Activated CD4-positive, alpha-beta T cell treated with anti-CD3 and anti-CD28 coated beads, Interleukin-2, amount 50 U/mL, for 48 hours (primary cell): ENCODE results near the gene CASKIN1.
"Not testable (repeated sequence)": the region's sequence is repeated elsewhere in the genome, so short reads cannot be mapped to it uniquely, and the experiment has no call there.

ENCODE experiments used
- DNase-seq, 2 experiments: peaks; one replicate each; pipeline ENCODE4 v3.0.0-alpha.2; 2020

CASKIN1 gene

DNA sequence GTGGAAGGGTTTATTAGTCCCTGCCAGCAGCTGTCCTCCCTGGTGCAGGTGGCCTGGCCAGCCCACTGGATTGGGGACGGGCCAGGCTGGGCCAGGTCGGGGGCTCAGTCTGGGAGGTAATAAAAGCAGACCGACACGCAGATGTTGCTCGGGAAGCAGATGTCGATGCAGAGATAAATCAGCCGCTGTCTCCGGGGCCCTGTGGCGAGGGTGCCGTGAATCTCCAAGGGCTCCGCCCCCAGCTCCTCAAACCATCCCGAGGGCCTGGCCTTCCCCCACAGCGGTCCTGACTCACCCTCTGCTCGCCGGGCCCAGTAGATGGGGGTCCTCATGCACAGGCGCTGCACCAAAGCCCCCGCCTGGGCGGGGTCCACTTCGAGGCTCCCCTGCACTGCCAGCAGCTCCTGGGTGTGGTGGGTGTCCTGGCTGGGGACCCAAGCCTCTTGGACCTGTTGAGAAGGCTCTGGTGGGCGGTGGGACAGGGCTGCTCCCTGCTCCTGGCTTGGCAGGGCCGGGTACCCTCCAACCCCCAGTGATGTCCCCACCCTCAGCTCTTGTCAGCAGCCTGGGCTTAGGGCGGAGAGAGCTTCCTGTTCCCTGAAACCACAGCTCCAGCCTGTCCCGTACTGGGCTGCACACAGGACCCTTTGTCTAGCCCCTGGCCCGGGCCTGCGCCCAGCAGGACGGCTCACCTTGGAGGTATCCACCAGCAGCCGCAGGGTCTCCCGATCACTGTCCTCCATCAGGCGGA lies 13.0 kb upstream of the CASKIN1 start:
- no peak for DNase-seq

DNA sequence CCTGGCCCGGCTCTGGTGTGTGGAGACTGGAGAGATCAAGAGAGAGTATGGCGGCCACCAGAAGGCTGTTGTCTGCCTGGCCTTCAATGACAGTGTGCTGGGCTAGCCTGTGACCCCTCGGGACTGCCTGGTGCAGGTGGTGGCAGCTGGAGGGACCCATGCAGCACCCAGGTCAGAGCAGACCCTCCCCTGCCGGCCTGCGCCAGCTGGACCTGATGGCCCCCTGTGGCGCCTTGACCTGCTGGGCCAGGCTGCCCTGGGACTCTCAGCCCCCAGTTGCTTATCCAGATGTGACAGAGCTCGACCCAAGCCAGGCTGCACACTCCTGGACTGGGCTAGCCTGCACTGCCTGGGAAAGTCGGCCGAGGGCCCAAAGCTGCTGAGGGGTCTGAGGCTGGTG lies 12.4 kb upstream of the CASKIN1 start:
- DNase-seq = no peak

DNA sequence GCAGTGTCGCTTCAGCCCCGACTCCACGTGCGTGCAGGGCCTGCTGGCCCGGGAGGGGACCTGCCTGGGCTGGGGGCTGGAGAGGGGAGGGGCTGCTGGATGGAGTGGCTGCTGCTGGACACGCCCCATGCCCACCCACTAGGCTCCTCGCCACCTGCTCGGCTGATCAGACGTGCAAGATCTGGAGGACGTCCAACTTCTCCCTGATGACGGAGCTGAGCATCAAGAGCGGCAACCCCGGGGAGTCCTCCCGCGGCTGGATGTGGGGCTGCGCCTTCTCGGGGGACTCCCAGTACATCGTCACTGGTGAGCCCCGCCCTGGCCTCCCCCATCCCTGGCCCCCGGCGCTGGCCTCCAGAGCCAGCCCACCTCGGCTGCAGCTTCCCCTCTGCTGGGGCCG lies 11.9 kb upstream of the CASKIN1 start:
- no peak for DNase-seq

DNA sequence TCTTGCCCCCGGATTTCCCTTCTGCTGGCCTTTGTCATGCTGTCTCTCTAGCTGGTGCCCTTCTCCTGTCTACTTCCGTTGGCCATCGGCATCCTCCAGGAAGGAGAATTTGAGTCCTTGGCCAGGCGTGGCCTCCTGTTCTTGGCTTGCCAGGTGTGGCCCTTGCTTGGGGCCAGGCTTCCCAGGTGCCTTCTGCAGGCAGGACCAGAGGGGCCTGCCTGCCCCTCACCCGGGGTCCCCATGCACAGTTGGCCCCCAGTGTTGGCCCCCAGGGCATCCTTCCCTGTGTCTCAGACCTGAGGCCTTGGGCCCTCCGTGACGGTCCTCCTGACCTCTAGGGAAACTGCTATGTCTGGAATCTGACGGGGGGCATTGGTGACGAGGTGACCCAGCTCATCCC lies 11.5 kb upstream of the CASKIN1 start:
- no peak for DNase-seq

DNA sequence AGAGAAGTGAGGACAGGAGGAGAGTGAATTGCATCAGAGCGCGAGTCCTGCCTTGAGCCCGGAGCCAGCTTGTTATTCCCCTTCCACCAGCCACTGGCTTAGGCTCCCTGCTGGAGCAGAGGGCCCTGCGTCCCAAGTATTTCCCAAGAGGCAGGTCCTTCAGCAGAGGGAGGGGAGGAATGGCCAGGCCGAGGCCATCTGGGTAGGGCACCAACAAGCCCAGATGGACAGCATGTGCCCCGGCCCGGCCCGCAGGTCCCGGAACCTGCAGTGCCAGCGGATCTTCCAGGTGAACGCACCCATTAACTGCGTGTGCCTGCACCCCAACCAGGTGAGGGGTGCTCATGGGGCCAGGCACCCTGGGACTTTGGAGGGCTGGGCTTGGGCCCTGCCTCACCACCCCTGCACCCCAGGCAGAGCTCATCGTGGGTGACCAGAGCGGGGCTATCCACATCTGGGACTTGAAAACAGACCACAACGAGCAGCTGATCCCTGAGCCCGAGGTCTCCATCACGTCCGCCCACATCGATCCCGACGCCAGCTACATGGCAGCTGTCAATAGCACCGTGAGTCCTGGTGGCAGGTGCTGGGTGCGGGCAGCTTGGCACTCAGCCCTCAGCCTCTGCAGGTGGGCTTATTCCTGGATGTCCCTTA lies 10.5 kb upstream of the CASKIN1 start:
- DNase-seq = no peak

DNA sequence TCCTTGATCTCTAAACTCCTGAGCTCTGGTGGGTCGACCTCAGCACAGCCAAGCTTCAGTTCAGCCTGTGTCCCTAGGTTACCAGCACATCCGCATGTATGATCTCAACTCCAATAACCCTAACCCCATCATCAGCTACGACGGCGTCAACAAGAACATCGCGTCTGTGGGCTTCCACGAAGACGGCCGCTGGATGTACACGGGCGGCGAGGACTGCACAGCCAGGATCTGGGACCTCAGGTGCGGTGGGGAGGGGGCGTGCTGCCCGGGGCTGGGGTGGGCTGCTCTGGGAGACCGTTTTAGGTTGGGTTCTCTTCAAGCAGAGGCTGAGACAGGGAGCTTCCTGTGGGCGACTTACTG lies 10.0 kb upstream of the CASKIN1 start:
- DNase-seq = no peak

DNA sequence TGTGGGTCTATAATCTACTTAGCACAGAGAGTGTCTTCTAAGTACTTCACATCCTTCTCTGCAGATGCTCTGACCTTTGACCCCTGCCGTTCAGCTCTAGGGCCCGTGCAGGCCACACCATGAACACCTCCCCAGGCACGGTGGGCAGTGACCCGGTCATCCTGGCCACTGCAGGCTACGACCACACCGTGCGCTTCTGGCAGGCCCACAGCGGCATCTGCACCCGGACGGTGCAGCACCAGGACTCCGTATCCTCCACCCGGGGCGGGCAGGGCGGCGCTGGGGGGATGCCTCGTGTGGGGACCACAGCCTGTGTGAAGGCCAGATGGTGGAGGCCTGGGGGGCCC lies 9.5 kb upstream of the CASKIN1 start:
- DNase-seq = no peak

DNA sequence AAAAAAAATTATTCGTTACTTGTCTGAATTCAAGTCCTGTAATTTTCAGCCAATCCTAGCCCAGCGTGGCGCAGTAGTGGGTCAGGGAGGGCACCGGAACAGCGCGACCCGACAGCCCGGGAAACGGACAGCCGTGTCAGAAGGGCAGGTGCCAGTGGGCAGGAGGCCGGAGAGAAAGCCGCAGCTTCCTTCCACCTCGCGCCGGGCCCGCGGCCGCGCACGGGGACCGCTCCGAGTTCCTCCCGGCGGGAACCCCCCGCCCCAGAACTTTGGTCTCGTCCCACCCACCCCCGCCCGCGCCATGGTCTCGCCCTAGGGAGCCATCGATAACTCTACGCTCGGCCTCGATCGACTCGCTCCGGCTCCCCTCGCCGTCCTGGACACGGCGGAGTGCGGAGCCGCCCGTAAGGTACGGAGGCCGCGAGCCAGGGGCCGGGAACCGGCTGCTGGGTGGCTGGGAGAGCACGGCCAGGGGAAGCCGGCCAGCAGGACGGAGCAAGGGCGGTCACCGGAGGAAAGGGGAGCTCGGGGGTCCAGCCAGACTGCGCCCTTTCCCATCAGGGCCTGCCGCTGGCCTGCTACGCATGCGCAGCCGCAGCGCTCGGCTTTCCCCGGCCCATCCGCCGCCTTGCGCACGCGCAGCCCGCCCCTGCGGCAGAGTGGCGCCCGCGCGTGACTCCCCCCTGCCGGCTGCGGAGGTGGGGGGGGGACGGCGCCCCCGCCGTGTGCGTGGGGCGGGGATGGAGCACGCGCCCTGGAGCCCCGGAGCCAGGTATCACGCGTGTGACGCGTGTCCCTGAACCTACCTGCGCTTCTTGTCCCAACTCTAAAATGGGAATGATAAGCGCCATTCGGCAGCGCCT lies 8.9 kb upstream of the CASKIN1 start, which contains the start of gene MLST8:
TSS of gene MLST8 (plus strand) at position 351 of the 863 bp plus-strand sequence. CDS start 632 bp downstream, outside the sequence.
- DNase-seq = peak; percentile 82 to 86

DNA sequence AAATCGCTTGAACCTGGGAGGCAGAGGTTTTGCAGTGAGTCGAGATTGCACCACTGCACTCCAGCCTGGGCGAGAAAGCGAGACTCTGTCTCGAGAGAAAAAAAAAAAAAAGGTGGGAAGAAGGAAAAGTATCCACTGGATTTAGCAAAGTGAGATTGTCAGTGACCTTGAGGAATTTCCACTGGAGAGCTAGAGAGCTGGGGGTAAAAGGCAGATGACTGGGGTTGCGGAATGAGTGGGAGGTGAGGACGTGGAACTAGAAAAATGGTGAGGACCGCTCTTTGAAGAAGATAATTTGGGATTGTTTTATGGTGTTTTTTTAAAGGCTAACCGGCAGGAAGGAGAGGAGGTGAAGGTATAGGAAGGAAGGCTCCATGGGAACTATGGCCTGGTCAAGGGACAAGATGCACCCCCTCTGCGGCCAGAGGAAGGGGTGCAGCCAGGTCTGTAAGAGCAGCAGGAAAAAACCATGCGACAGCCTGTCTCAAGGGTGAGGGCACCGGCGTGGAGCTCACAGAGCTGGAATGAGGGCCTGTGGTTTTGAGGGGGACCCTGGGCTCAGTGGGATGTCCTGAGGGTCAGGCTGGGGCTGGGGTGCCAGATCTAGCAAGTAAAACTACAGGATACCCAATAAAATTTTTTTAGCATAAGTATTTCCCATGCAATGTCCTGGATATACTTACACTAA lies 8.2 kb upstream of the CASKIN1 start:
- no peak for DNase-seq

DNA sequence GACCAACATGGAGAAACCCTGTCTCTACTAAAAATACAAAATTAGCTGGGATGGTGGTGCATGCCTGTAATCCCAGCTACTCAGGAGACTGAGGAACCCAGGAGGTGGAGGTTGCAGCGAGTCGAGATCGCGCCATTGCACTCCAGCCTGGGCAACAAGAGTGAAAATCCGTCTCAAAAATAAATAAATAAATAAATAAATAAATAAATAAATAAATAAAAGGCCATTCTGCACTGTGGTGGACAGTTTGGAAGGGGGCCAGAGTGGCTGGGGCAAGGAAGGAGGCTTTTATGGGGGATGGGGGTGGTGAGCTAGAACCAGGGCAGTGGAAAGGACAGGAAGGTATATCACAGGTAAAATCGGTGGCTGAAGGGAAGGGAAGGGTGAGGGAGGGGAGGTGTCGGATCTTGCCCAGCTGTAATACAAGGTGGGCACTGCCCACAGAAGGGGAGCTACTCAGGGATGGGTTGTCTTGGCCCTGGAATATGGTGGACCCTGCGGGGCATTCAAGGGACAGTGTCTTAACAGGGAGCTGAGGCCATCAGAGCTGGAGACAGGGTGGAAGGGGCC lies 6.8 kb upstream of the CASKIN1 start:
- not testable (repeated sequence) for DNase-seq

DNA sequence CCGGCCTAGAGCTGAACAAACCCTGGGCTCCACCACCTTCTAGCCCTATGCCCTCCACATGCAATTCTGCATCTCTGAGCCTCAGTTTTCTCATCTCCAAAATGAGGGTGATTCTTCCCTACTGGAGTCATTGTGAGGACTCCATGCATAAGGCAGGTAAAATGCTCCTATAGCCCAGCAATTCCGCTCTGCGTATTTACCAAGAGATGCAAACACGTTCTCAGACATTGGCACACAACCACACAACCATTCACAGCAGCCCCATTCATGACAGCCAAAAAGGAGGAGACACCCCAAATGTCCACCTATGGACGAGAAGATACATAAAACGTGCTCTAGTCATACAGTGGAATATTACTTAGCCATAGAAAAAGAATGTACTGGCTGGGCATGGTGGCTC lies 3.9 kb upstream of the CASKIN1 start:
- no peak for DNase-seq

DNA sequence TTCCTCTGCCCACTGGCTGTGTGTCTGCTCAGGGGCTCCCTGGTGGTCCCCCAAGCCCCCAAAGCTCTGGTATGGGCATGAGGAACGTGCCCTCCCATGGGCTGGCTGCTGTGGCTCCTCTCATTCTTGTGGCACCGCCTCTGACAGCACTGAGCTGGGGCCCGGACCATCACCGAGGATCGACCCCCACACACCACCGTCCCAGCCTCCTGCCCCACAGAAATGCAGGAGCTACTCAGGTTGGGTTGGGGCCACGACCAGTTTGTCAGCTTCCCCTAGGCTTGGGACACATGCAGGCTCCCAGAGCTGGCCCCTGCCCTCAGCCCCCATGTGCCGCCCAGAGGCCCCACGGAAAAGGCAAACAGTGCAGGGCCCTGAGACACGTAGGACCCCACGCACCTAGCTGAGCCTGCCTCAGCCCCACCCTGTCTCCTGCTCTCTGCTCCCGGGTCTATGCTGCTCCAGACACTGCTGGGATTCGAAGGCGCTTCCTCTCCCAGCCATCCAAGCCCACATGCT lies 3.3 kb upstream of the CASKIN1 start:
- no peak for DNase-seq

DNA sequence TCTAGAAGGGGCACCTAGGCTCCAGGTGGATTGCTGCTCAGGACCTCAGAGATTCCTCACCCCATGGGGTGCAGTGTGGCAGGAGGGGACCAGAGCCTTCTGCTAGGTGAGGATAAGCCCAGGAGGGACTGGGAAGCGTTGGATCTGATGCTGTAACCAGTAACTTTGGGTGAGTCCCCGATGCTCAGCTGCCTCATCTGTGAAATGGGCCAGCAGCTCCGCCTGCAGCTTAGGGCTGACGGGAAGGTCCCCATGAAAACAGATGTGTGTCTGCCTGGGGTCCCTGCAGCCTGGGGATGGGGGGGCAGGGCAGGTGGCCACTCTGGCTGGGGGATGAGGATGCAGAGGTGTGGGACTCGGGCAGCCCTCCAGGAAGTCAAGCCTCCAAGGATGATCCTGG lies 2.7 kb upstream of the CASKIN1 start:
- DNase-seq = no peak

DNA sequence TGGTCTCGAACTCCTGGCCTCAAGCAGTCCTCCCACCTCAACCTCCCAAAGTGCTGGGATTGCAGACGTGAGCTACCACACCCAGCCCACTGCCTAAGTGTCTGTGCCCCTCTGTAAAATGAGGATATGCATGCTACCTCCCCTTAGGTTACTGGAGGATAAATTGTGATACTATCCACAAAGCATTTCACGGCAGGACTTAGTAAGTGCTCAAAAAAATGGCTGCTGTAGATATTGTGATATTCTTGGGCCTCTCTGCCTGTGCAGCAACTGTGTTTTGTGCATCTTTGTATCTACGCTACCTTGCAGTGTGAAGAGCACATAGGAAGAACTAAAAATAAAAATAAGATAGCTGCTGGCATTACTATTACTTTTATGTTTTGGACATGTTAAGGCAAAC lies 1.9 kb upstream of the CASKIN1 start:
- DNase-seq = no peak

DNA sequence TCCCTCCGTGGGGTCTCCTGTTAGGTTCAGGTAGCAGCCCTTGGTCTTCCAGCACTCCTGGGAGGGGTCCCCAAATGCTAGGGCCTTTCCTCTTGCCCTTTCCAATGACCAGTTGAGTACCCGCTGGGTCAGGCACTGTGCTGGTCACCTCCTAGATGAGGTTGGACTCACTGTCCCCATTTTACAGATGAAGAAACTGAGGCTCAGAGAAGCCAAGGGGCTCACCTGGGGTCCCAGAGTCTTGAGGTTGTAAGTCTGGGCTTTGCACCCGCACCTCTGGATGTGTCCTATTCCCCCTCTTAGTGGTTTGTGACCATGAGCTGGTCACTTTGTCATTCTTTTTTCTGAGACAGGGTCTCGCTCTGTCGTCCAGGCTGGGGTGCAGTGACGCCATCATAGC lies 1.4 kb upstream of the CASKIN1 start:
- no peak for DNase-seq

DNA sequence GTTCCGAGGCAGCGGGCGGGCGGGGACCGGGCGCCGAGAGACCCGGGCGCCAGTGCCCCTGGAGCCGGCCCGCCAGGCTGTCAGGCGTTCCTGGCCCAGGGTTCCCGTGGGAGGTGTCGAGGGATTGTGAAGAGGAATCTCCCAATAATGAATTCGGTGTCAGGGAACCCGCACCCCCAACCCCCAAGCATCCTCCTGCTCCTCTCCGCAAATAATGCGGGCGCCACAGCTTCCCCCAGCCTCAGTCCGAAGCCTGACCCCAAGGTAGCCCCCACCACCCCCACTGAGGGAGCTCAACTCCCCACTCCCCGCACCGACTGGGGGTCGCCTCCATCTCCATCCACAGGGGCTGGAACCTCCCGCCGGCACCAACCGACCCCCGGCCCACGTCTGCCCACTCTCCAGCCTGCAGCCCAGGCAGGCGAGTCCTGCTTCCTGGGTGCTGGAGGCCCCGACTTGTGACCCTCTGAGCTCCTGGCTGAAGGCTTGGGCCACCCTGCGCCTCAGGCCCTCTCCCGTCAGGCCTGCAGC lies 641 bp upstream of the CASKIN1 start:
- DNase-seq = no peak

DNA sequence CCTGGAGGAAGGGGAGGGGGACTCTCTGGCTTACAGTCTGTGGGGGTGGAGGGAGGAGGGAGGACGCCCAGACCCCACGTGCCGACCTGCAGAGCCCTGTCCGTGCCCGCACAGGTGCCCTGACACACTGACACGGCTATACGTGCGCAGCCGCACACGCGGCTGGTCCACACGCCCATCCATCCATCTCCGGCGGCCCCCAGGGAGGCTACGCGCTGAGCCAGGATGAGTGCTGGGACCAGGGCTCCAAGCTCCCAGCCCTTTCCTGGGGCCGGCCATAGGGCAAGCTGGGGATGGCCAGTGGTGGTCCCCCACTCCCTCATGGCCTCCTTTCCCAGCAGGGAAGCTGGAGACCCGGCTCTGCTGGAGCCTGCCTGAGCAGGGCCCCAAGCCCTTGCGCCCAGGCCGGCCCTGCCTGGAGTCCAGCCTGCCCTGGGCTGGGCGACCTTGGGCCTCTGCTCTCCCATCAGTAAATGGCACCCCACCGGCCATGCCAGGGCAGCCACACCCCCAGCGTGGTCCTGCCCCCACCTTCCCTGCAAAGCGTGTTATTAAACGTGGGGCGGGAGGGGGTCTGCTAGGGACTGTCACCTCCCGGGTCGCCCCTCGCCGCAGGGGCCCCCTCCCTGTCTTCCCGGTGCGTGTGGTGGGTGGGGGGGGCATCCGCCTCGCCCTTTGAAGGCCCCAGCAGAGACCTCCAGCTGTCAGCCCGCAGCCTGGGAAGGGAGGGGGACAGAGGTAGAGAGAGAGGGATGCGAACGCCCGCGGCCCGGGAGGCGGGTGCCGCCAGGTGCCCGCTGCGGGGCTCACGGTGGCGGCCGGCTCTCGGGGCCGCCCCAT lies 863 bp downstream of the CASKIN1 start:
- no peak for DNase-seq

DNA sequence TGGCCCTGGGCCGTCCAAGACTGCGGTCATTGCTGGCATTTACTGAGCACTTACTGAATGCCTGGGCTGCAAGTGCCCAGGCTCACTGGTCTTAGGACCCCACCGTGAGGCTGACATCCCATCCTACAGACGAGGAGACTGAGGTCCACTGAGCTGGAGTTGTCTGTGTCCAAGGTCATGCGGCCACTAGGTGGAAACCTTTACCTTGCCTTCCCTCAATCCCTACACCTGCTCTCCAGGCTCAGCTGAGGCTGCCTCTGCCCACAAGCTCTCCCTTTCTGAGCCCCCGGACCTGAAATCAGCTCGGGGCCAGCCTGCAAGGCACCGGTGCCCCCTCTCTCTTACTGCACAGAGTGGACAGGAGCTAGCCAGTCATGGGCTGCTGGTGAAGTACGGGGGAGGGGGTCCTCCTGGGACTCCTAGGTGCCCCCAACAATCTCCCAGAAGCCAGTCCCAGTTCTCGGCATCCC lies 1.5 kb downstream of the CASKIN1 start:
- peak; percentile 52 to 61 for DNase-seq

DNA sequence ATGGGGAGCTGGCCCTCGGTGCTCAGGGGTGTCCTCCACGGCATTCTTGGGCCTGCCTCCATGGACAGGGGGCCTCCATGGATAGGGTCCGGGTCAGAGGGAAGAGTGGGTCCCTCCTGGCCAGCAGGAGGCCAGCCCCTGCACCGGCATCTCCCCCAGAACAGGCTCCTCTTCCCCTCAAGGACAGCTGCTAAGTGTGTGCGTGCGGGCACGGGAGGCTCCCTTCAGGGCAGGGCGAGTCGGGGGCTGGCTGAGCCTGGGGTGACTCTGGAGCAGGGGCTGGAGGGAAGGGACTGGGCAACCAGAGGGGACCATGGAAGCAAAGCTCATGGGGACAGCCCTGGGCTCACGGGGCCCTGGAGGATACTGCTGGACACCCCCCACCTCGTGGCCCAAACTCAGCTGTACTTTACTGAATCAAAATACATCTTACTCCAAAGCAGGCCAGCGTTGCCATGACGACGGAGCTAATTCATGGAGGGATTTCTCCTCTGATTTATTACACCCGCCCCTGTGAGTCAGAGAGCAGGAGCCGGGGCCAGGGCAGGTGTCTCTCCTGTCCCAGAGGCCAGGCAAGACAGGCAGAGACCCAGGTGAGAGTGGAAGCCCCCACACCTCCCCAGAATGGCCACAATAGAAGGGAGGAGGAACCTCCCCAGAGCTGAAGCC lies 2.1 kb downstream of the CASKIN1 start:
- DNase-seq = no peak

DNA sequence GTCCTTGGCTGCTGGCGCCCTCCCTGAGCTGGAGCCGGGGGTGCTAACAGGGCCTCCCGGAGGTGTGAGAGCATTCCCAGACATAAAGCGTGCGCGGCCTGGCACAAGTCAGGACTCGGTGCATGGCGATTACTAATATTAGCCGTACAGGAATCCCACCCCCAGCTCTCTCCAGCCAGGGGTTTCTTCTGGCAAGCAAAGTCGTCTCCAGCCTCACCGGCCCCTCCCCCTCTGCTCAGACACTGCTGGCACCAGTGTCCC lies 5.0 kb downstream of the CASKIN1 start:
- no peak for DNase-seq
